NB4 (cell line): ENCODE data around the gene OR13C3.

Experiments
- DNase-seq: peaks from one replicate; pipeline ENCODE4 v3.0.0; 2010; ENCODE audit warnings: low read depth
- H3K4me3 ChIP-seq: one replicate; pipeline ENCODE4 v1.5.1; 2011; ENCODE audit warnings: mild to moderate bottlenecking, low read depth, low read length, moderate library complexity
- MYC ChIP-seq: IDR thresholded peaks from 2 replicates; pipeline ENCODE4 v1.6.1; 2011; ENCODE audit warnings: low read depth, low read length
- POLR2A ChIP-seq: IDR thresholded peaks from 2 replicates; pipeline ENCODE4 v1.6.1; 2011; ENCODE audit warnings: mild to moderate bottlenecking; ENCODE audit not compliant: insufficient read length; ENCODE audit errors: extremely low read depth
- TF ChIP-seq, protein P1 (sequence below): IDR thresholded peaks from one replicate; pipeline ENCODE4 v1.5.1; 2012; ENCODE audit warnings: low read depth, low read length
- TF ChIP-seq, protein P2 (sequence below): IDR thresholded peaks from 2 replicates; pipeline ENCODE4 v1.6.1; 2011; ENCODE audit warnings: low read depth, low read length

OR13C3 gene

DNA sequence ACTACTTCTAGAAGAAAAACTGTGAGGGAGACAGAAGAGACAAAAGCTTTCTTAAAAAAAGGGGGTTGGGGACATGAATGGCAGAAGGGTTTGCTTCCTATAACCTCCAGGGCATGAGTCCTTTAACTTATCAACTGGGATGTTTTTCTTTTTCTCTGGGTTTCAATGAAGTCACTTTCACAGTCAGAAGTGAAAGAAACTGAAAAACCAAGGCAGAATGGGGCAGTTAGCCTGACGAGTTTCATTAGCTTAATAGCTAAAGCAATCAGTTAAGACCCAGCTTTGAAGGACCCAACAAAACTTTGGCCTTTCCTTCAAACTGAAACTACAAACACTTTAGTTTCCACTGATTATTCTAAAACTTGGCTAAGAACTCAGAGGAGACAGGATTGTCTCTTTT, 27.7 kb upstream of the OR13C3 start:
- no peak overlapping the region for H3K4me3 ChIP-seq
- TF ChIP-seq, protein P1, sequence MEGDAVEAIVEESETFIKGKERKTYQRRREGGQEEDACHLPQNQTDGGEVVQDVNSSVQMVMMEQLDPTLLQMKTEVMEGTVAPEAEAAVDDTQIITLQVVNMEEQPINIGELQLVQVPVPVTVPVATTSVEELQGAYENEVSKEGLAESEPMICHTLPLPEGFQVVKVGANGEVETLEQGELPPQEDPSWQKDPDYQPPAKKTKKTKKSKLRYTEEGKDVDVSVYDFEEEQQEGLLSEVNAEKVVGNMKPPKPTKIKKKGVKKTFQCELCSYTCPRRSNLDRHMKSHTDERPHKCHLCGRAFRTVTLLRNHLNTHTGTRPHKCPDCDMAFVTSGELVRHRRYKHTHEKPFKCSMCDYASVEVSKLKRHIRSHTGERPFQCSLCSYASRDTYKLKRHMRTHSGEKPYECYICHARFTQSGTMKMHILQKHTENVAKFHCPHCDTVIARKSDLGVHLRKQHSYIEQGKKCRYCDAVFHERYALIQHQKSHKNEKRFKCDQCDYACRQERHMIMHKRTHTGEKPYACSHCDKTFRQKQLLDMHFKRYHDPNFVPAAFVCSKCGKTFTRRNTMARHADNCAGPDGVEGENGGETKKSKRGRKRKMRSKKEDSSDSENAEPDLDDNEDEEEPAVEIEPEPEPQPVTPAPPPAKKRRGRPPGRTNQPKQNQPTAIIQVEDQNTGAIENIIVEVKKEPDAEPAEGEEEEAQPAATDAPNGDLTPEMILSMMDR: no peak
- TF ChIP-seq, protein P2, sequence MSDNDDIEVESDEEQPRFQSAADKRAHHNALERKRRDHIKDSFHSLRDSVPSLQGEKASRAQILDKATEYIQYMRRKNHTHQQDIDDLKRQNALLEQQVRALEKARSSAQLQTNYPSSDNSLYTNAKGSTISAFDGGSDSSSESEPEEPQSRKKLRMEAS: no peak
- TF ChIP-seq POLR2A (no peak), MYC (no peak)
- no peak for DNase-seq

DNA sequence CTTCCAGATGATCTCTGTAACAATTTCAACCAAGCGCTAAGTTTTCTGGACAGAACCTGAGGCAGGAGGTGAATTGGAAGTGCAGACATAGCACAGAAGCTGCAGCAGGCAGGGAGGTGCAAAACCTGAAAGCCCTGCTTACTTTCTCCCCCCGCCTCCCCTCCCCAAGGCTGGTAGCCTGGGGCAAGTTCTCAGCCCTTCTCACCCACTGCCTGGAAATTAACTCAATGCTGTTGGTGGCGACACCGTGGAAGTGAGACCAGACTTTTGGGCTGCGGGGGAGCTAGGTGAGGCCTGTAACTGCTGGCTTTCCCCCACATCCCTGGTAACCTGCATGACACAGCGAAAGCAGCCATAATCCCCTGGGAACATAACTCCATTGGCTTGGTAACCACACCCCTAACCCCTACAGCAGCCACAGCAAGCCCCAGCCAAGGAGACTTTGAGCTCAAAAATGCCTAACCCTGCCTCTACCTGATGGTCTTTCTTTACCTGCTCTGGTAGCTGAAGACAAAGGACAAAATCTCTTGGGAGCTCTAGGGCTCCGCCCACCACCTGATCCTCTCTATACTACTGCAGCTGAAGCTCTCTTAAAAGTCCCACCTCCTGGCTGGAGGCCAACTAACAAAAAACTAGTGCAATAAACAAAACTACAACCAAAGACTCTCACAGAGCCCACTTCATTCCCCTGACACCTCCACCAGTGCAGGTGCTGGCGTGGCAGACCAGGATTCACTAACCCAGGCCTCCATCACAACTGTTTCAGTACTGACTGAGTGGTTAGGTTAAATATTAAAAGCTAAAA, 20.4 kb upstream of the OR13C3 start:
- TF ChIP-seq, protein P2: no peak
- TF ChIP-seq, protein P1: no peak
- peak; percentile 4 for DNase-seq
- H3K4me3 ChIP-seq: no peak overlapping the region

DNA sequence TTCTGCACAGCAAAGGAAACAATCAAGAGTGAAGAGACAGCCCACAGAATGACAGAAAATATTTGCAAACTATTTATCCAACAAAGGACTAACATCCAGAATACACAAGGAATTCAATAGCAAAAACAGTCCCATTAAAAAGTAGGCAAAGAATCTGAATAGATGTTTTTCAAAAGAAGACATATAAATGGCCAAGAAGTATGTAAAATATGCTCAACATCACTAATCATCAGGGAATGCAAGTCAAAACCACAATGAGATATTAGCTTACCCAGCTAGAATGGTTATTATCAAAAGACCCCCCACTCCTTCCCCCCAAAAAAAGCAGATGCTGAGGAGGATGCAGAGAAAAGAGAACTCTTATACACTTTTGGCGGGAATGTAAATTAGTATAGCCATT, 18.9 kb upstream of the OR13C3 start:
- TF ChIP-seq, protein P1: no peak
- no peak for TF ChIP-seq POLR2A
- TF ChIP-seq, protein P2: no peak
- TF ChIP-seq MYC: no peak
- H3K4me3 ChIP-seq: no peak overlapping the region
- no peak for DNase-seq

DNA sequence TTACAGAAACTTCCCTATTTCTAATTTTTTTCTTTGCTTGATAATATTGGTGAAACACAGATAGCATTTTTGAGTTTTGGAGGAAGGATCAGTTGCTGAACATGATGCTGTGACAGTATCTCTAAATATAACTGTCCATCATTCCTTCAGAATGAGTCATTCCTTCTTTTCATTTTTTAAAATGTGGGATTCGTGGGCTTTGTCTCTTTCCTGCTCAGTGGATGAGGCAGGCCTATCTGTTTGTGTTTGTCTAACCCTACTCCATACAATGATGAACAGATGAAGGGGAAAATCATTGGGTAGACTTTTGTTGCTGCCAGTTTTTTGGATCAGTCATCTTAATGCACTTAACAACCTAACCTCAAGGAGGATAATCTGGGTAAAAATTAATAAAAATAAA, 16.6 kb upstream of the OR13C3 start:
- no peak for DNase-seq
- no peak overlapping the region for H3K4me3 ChIP-seq
- TF ChIP-seq, protein P1: no peak
- TF ChIP-seq, protein P2: no peak
- TF ChIP-seq MYC (no peak), POLR2A (no peak)

DNA sequence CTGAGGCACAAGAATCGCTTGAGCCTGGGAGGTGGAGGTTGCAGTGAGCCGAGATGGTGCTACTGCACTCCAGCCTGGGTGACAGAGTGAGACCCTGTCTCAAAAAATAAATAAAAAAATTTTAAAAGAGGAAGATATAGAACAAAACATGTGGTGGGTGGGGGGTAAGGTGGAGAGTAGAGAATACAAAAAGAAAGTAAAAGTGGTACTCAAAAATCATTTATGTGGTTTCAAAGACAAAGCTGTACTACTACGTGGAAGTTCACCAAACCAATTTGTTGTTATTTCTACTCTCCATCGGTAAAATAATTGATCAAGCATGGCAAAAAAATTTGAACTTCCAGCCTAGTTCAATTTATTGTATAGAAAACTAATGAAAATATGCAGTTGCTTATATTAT, 8.0 kb upstream of the OR13C3 start:
- TF ChIP-seq POLR2A: no peak
- TF ChIP-seq, protein P1: no peak
- TF ChIP-seq, protein P2: no peak
- TF ChIP-seq MYC: no peak
- H3K4me3 ChIP-seq: no peak overlapping the region
- DNase-seq: no peak

DNA sequence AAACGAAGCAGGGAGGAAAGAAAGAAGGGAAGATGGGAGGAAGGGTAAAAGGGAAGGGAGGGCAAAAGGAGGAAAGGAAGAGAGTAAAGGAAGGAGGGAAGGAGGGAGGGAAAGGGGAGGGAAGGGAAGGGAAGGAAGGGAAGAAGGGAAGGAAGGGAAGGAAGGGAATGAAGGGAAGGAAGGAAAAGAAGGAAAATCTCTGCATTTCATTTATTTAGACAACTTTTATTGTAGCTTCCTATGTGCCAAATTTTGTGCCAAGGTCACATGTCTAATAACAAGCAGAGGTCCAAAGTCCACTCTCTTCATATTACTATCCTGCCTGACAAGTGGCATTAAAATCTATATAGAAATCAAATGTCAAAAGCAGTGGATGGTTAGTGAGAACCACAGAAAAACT, 2.6 kb upstream of the OR13C3 start:
- TF ChIP-seq, protein P2: no peak
- TF ChIP-seq MYC (no peak), POLR2A (no peak)
- TF ChIP-seq, protein P1: no peak
- no peak overlapping the region for H3K4me3 ChIP-seq
- DNase-seq: no peak
